GM21576 (cell line): ENCODE data around the gene PARD3B.

Experiments
- ATAC-seq: cut with Tn5 transposase; IDR thresholded peaks from one replicate; pipeline ENCODE4 v1.9.1; 2021; ENCODE audit warnings: mild to moderate bottlenecking, moderate library complexity; ENCODE audit not compliant: unreplicated experiment

PARD3B gene

DNA sequence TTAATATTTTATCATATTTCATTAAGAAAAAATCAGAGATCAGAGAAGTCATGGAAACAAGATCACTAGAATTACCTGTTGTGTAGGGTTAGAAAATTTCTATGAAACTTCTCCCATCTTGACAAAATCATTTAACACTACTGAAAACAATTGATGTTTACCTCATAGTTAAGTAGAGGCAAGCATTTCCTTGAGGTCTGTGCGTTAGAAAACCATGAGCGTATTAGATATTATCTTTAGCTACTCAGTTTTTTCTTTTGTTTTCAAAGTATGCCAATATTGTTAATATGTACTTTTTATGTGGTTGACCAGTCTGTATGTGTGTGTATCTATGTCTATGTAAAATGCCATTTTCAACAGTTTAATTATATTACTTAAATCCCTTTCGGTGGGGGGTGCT is 335.7 kb downstream of the PARD3B start:
- ATAC-seq, result no peak

DNA sequence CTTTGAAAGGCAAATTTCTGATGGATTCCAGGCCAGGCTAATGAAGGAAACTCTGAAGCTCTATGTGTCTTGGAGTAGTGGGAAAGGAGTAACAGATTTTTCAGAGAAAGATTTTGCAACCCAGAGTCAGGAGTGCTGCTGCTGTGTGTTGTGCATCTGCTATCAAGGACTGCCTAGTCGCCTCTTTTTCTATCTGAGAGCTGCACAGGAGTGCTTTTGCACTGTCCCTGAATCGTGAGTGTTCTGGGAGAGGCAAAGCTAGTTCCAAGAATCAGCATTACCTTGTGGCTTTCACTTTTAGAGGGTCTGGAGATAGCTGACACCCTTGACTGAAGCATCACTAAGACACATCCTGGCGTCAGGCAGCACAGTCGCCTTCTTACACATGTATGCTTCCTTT is 336.4 kb downstream of the PARD3B start:
- no peak for ATAC-seq

DNA sequence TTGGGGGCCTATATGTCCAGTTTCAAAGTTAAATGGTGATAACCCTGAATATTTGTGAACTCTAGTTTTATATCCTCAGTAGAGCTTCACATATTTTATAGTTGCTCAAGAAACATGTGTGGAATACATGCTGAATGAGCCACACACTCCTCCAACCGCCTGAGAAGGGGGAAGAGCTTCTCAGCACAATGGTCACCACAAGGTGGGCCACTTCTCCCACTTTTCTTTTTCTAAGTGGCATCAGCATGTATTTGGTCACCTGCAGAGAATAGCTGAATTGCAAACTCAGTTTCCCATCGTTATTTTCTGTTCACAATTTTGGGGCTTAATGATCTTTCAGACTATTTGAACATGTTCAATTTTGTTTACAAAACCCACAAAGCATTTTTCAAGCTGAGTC is 340.5 kb downstream of the PARD3B start:
- ATAC-seq, result no peak

DNA sequence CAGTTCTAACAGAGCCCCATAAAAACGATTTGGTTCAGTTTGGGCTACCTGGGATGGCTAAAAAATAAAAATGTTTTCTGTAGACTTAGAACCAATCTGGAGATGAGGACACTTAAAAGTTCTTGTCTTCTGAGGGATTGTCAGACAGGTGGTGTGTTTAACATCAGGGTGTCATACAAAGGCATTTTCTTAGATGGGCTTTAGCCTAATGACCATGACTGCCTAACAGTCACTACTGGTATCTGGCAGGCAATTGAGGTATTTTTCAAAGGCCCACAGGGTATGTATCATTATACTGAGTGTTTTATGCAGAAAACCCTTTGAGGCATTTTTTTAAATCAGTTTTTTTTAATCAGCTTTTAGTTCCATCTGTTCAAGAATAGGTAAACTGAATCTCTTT is 341.4 kb downstream of the PARD3B start:
- ATAC-seq, result no peak

DNA sequence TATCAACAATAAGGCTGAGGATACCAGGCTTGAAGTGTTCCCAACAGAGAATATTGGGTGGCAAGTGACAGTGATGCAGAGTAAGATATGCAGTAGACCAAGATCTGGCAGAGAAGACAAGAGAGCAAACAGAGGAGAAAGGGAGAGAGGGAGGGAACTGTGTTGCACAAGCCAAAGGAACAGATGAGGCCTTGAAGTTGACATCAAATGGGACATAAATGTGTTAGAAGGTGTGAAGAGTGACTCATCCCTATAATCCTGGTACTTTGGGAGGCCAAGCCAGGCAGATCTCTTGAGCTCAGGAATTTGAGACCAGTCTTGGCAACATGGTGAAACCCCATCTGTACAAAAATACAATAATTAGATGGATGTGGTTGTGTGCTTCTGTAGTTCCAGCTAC is 342.9 kb downstream of the PARD3B start:
- no peak for ATAC-seq

DNA sequence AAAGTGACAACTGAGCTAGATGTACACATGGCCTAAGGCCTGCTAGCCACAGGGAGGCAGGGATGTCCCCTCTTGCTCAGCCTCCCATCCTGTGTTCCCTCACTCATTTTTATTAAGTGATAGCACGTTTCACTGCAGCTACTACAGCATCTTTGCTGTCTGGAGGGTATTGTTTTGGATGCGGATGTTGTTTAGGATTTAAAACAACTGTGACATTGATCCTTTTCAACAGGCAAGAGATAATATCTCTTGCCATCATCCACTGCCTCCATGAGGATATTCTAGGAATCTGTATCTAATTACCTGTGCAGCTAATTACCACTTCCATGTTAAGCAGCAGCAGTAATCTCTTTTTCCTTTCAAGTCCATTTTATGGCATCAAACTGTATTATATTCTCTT is 345.4 kb downstream of the PARD3B start:
- ATAC-seq, result no peak

DNA sequence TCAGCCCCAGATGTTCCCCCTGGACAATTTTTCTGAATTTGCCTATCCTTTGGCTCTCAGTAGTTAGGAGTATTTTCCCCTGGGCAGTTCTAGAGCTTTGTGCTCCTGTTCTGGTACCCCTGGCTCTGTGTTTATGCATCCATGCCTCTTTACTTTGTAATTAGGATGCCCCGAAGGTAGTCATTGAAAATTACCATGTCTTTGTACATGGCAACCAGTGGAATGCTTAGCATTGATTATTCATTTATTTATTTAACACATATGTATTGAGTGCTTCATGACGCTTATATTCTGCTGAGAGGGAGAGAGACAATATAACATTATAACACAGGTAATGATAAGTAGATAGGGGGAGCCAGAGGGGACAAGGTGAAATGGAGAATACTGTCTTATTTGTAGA is 346.5 kb downstream of the PARD3B start:
- no peak for ATAC-seq

DNA sequence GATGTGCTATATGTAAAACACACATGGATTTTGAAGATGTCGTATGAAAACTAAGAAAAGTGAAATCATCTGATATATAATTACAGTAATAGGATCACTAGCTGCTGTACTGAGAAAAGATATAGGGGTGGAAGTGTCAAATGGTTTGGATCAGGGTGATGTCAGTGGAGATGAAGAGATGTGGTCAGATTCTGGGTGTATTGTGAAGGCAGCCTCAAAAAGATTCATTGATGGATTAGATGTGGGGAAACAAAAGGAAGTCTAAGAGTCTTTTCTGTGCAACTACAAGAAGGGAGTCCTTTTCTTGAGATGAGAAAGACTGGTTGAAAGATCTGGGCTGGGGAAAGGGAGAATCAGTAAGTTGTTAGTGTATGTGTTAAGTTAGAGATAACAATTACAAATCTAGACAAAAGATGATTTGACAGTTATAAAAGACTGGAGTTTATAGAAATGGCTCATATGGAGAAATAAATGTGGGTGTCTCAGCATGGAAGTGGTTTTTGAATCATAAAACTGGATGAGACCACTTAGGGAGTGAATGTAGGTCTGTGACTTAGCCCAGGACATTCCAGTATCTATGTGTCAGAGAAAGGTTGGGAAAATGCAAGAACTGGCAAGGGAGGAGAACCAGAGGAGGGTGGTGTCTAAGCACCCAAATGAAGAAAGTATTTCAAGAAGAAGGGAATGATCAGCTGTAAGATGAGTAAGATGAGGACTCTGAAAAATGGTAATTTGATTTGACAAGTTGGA is 347.4 kb downstream of the PARD3B start:
- ATAC-seq, result no peak

DNA sequence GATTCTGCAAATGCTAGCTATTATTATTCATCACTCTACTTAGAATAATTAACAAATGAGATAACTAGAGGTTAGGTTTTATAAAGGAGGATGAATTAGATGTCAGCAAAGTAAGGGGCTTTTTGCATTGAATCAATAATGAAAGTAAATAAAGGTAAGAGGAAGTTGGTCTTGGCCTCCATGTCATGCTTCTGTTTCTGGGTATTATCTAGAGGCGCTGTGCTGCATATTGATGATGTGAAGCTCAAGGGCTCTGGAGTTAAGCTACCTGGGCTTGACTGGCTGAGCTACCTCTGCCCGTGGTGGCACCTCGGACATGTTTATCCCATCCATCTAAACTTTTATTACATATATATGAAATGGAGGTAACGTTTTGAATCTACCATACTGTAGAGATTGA is 350.9 kb downstream of the PARD3B start:
- no peak for ATAC-seq

DNA sequence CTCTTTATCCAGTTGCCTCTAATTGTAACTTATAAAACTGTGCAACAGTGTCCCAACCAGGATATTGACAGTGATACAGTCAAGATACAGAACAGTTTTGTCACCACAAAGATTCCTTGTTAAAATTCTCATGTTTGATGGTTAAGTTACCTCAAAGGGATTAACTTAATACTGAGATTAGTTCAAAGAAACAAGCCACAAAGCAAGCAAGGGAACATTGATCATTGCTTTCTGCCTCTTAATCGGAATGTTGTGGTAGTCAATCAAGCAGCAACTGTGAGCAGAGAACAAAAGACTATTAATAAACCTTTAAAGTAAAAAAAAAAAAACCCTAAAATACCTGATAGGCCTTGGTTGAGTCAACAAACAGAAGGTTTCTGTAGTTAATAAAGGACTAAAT is 352.3 kb downstream of the PARD3B start:
- no peak for ATAC-seq

DNA sequence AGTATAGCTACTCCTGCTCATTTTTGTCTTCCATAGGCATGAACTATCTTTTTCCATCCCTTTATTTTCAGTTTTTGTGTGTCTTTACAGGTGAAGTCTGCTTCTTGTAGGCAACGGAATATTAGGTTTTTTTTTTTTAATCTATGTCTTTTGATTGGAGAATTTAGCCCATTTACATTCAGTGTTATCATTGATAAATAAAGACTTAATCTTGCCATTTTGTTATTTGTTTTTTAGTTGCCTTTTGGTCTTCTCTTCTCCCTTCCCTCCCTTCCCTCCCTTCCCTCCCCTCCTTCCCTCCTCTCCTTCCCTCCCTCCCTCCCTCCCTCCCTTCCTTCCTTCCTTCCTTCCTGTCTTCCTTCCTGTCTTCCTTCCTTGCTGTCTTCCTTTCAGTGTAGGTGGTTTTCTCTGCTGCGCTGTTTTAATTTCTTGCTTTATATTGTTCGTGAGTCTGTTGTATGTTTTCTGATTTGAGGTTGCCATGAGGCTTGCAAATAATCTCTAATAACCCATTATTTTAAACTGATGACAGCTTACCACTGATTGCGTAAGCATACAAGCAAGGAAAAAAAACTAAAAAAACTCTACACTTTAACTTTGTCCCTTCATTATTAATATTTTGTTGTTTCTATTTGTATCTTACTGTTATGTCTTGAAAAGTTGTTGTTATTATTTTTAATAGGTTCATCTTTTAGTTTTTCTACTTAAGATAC is 353.8 kb downstream of the PARD3B start:
- ATAC-seq, result no peak

DNA sequence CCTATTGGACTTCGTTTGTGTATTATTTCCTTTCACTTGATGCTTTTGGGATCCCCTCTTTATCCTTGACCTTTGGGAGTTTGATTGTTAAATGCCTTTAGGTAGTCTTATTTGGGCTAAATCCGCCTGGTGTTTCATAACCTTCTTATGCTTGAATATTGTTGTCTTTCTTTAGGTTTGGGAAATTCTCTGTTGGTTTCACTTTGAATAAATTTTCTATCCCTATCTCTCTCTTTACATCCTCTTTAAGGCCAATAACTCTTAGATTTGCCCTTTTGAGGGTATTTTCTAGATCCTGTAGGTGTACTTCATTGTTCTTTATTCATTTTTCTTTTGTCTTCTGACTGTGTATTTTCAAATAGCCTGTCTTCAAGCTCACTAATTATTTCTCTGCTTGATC is 354.7 kb downstream of the PARD3B start:
- no peak for ATAC-seq

DNA sequence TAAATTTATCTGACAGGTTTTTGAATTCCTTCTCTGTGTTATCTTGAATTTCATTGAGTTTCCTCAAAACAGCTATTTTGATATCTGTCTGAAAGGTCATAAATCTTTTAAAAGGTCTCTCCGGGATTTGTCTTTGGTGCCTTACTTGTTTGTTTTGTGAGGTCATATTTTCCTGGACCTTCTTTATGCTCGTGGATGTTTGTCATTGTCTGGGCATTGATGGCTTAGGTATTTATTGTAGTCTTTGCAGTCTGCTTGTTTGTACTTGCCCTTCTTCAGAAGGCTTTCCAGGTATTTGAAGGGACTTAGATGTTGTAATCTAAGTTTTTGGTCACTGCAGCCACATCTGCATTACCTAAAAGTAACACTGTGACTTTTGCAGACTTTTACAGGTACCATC is 355.2 kb downstream of the PARD3B start:
- ATAC-seq, result no peak

DNA sequence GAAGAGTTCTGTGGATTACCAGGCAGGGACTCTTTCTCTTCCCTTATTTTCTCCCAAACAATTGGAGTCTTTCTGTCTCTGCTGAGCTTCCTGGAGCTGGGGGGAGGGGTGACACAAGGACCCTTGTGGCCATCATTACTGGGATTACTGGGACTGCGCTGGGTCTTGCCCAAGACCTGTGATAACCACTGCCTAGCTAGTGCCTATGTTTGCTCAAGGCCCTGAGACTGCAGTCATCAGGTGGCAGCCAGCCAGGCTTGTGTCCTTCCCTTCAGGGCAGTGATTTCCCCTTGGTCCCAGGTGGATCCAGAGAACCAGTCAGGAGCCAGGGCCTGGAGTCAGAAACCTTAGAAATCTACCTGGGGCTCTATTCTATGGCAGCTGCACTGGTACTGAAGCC is 355.6 kb downstream of the PARD3B start:
- no peak for ATAC-seq

DNA sequence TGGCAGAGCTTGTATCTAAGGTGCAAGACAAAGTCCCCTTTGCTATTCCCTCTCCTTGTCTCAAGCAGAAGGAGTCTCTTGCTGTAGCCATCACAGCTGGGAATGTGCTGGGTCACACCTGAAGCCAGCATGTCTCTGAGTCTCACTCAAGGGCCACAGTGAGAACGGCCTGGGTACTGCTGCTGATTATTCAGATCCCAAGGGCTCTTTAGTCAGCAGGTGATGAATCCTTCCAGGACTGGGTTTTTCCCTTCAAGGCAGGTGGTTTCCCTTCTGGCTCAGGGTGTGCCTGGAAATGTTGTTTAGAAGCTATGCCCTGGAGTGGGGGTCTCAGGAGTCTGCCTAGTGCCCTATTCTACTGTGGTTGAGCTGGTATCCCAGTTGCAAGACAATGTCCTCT is 356.3 kb downstream of the PARD3B start:
- ATAC-seq, result no peak

DNA sequence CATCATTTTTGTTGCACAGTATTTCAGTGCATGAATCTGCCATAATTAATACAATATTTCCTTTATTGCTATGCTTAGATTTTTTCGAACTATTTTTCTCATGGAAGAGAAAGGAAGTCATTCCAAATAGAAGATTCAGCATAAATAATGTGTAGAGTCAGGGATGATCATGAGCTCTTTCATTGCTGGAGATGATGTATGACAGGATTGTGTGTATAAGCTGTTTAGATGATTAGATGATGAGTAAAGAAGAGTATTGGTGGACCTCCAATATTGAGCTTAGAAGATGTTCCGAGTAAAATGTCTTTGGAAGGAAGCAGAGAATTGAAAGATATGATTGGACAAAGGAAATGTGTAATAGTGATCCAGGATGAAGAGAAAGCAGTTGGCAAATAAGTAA is 364.5 kb downstream of the PARD3B start:
- no peak for ATAC-seq

DNA sequence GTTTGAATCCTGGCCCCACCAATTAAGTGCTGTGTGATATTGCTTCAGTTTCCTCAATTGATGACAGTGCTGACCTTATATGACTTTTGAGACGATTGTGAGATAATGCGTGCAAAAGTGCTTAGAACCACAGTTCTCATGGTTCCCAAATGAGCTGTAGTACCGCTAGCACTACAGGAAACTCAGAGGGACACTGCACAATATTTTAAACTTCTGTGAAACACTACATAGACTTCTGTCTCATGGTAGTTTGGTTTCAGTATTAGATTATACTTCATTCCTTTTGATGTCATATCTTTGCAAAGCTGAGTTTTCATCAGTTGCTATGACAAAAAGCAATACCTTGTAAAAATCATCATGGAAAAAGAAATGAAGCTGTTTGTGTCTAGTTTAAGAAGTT is 368.0 kb downstream of the PARD3B start:
- no peak for ATAC-seq

DNA sequence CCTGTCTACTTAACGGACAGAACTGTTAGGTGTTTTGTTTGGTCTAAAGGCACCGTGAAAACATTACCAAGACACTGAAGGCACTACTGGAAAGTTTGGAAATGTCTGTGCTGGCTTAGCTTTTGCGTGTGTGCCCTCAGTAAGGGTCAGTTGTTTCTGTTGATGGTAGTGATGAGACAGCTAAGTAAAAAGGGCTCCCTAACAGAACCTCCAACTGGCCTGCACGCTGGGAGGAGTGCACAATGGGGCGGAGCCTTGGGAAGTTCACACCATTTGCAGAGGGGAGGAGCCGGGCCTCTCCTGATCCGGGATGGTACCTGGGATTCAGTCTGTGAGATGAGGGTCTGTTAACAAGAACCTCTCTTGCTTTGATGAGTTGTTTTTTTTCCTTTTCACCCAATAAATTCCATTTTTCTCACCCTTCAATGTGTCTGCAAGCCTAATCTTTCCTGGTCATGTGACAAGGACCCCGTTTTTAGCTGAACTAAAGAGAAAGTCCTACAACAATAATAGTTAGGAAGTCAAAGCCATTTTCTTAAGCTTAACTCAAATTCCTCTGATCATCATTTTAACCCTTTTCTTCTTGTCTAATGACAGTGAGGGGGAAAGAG is 368.7 kb downstream of the PARD3B start:
- ATAC-seq, result no peak

DNA sequence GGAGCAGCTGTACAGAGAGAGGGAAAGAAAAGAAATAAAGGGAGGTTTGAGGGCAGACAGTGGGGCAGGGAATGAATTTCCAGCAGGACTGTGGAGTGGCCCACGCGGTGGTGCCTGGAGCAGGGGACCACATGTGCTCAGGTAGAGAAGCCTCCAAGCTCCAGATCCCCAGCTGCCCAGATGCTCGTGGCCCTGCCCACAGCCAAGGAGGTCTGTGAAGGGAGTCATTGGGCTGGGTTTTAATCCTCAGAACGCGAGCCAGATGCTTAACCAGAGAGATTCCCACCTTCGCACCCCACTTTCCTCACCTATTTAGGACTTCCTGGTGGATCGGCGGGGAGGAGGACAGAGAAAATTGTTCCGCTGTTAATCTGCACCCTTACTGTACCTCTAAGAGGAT is 369.4 kb downstream of the PARD3B start:
- ATAC-seq, result no peak

DNA sequence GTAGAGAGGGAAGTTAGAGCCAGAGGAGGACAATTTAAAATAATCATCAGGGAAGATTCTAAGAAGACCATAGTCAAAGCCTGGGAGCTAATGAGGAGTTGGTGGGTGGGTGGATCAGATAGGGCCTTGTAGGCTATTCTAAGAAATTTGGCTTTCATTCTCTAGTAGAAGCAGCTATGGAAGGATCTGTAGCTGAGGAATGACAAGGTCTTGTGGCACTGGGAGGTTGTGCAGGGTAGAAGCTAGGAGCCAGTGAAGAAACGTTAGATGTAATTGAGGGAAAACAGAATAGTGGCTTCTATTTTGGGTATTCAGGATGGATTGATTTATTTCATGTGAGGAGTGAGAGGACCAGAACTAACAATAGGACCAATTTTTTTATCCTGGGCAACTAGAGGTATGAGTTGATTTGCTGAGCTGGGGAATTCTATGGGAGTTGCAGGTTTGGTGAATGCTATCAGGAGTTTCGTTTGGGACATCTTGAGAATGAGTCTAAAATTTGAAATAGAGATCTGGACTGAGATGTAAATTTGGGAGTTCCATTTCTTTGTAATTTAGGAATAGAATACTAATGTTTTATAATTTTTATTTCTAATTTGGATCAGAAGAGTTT is 371.9 kb downstream of the PARD3B start:
- no peak for ATAC-seq

DNA sequence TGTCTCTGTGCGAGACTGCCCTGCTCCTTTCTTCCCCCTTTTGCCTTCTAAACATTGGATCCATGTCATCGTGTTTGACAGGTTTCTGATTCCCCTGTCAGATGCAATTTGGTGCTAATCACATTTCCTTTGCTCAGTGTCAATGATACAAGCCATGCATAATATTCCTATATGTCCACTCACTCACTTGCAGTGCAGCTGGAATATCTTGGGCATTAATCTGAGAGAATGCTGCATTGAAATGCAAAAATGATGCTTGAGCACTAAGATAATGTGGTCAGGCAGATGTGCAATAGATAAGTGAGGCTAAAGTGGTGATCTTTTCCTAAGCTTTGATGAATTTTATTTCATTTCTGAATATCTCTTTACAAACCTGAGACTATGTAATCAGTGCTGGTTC is 375.5 kb downstream of the PARD3B start:
- ATAC-seq, result no peak

DNA sequence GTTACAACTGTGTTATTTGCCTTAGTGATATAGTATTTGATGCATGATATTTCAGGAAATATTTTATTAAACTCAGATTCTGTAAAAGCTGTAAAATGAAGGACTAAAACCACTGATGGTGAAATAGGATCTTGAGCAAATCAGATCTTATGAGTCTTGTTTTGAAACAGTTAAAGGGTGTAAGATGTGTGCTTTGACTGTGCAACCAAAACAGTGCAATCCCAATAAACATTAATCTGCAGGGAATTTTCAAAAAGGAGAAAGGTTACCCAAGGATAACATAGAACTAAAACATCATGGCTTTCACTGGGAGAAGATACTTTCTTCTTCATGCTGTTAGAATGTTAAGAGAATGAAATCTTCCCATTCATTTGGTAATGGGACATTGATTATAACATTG is 378.7 kb downstream of the PARD3B start:
- ATAC-seq, result no peak
